Body of pancreas (tissue), 4 donors: ENCODE results near the gene CALML3. TPM values are rescaled to one million over a fixed set of nuclear protein-coding genes. Genes with fewer than 3 reads are reported as not detected.

ENCODE experiments used
- ATAC-seq: fragments of 150-250 bp; one replicate; pipeline ENCODE4 v1.9.1; 2016
- DNase-seq, 4 donors: peaks; one replicate each; pipeline ENCODE4 v3.0.0-alpha.2; 2019
- H3K27ac ChIP-seq, 4 donors: fragments of 200-600 bp; sonication (generic); 1 replicate in 3 of 4; 2 replicates in 1 of 4; pipeline versions ENCODE4 v1.5.1 to v1.6.1; 2016 to 2019; ENCODE audit warnings: mild to moderate bottlenecking in 1 of 4, mixed read lengths in 1 of 4, moderate library complexity in 1 of 4
- H3K27me3 ChIP-seq, 2 donors: fragments of 200-600 bp; sonication (generic); one replicate each; pipeline ENCODE4 v1.6.0; 2016; ENCODE audit warnings: mild to moderate bottlenecking in 1 of 2
- H3K36me3 ChIP-seq, 2 donors: fragments of 200-600 bp; sonication (generic); replicated peaks in 1 of 2; 2 replicates each; pipeline ENCODE4 v1.5.1; 2016; ENCODE audit warnings: low read depth in 2 of 2; ENCODE audit not compliant: insufficient read depth in 1 of 2
- H3K4me1 ChIP-seq: fragments of 200-600 bp; sonication (generic); one replicate; pipeline ENCODE4 v1.6.0; 2016
- H3K4me3 ChIP-seq, 2 donors: fragments of 200-600 bp; sonication (generic); 1 replicate in 1 of 2; 2 replicates in 1 of 2; pipeline ENCODE4 v1.5.1; 2016 to 2019
- H3K9me3 ChIP-seq, 3 donors: fragments of 200-600 bp; sonication (generic); 1 replicate in 2 of 3; 2 replicates in 1 of 3; pipeline ENCODE4 v1.5.1; 2016
- CTCF ChIP-seq, 7 experiments: fragments of 450-650 bp in 4 of 7; fragments of 200-600 bp in 3 of 7; sonication (generic) in 3 of 7; IDR thresholded peaks; one replicate each; pipeline ENCODE4 v1.5.1; 2016 to 2019; ENCODE audit warnings: antibody characterized with exemption in 7 of 7
- POLR2A ChIP-seq, 3 donors: fragments of 450-650 bp; IDR thresholded peaks; one replicate each; pipeline ENCODE4 v1.6.1; 2016; ENCODE audit warnings: antibody characterized with exemption in 3 of 3, mild to moderate bottlenecking in 2 of 3
- WGBS, 2 donors: methylation state at CpG; one replicate each; pipeline ENCODE4 v1.1.5; 2017; 5-methylcytosine and 5-hydroxymethylcytosine counted together
- intact Hi-C: fragments of 100-400 bp; cut with DNase I; formaldehyde crosslinking; loops from one replicate; pipeline ENCODE4 v1.15.1; 2023
- total RNA-seq, 2 donors: library from RNA; depleted of rRNA; stranded (reverse); fragments of >200 nt; gene quantifications; one replicate each; pipeline ENCODE4 v1.1.0, GENCODE V29; 2016

Gene CALML3
- total RNA-seq, 2 donors from 2014 or later, result not detected

GRCh38 chr10:5570007-5570655, 45.4 kb downstream of the CALML3 start:
- Histone ChIP-seq H3K4me3 (no peak overlapping the region), H3K36me3 (no peaks in the 10 kb centered on the region), H3K27ac (no peak overlapping the region), H3K4me1 (peaks cover 4% of the 10 kb centered on the region), H3K27me3 (no peaks in the 10 kb centered on the region), H3K9me3 (no peaks in the 10 kb centered on the region)
- ATAC-seq (no peak), DNase-seq (no peak)
- no peak for TF ChIP-seq CTCF (IDR thresholded peaks at IDR 0.05)
- TF ChIP-seq POLR2A (IDR thresholded peaks at IDR 0.05), result no peak
- intact Hi-C loops, result no loop called here
- WGBS, 2 donors, result 84 to 90% methylated on average over 18 to 24 of the region's 24 CpGs

GRCh38 chr10:5570979-5571810, 46.4 kb downstream of the CALML3 start:
- no peak overlapping the region for H3K4me3 ChIP-seq
- 80 to 81% methylated on average over 11 to 13 of the region's 13 CpGs for WGBS, 2 donors
- intact Hi-C loops, result no loop called here
- H3K27me3 ChIP-seq, result no peaks in the 10 kb centered on the region
- no peaks in the 10 kb centered on the region for H3K9me3 ChIP-seq
- H3K4me1 ChIP-seq, result peaks cover 4% of the 10 kb centered on the region
- no peak overlapping the region for H3K27ac ChIP-seq
- no peak for ATAC-seq
- no peak for TF ChIP-seq CTCF (IDR thresholded peaks at IDR 0.05)
- TF ChIP-seq POLR2A (IDR thresholded peaks at IDR 0.05), result no peak
- H3K36me3 ChIP-seq, result no peaks in the 10 kb centered on the region
- no peak for DNase-seq

DNA sequence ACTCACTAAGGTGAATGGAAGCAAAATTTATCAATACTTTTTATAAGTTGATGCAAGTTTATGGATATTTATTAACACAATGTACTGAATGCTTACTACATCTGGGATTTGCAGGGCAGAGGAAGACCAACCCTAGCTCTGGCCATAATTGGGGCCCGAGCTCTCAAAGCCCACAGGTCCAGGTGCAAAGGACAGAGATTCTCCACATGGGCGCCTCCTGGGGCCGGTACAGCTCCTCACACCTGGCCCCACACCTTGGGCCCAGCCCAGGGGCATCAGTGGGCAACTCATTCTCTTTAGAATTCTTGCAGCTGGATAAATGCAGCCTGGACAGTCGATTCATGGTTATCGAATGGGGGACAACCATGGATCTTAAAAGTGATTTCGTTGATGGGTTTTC, 47.1 kb downstream of the CALML3 start:
- H3K27ac ChIP-seq, result no peak overlapping the region
- TF ChIP-seq CTCF (IDR thresholded peaks at IDR 0.05) (no peak), POLR2A (IDR thresholded peaks at IDR 0.05) (no peak)
- ATAC-seq (no peak), DNase-seq (no peak)
- no peaks in the 10 kb centered on the region for H3K9me3 ChIP-seq
- peaks cover 4% of the 10 kb centered on the region for H3K4me1 ChIP-seq
- intact Hi-C loops, result no loop called here
- H3K36me3 ChIP-seq, result no peaks in the 10 kb centered on the region
- WGBS, 2 donors, result 84 to 90% methylated on average over 6 of the region's 6 CpGs
- H3K27me3 ChIP-seq, result no peaks in the 10 kb centered on the region
- H3K4me3 ChIP-seq, result no peak overlapping the region

- intact Hi-C loops, result no loop called here
- 92% methylated on average over 10 of the region's 10 CpGs for WGBS, 2 donors
- H3K4me3 ChIP-seq, result no peak overlapping the region
- TF ChIP-seq CTCF (IDR thresholded peaks at IDR 0.05), result no peak
- no peak for TF ChIP-seq POLR2A (IDR thresholded peaks at IDR 0.05)
- H3K4me1 ChIP-seq, result no peaks in the 10 kb centered on the region
- no peaks in the 10 kb centered on the region for H3K27me3 ChIP-seq
- H3K9me3 ChIP-seq, result no peaks in the 10 kb centered on the region
- DNase-seq (no peak), ATAC-seq (no peak)
- no peaks in the 10 kb centered on the region for H3K36me3 ChIP-seq
- no peak overlapping the region for H3K27ac ChIP-seq
Observed at GRCh38 chr10:5573319-5573950, 48.7 kb downstream of the CALML3 start.
